HepG2 (cell line): Measurements from ENCODE around the gene BRSK2. TPM values are rescaled to one million over a fixed set of nuclear protein-coding genes. Genes with fewer than 3 reads are reported as not detected.

ENCODE experiments used
- ATAC-seq: fragments of 200-7000 bp; cut with Tn5 transposase; 3 replicates; pipeline ENCODE4 v1.9.1; 2020; ENCODE audit warnings: mild to moderate bottlenecking, moderate library complexity
- BruUV-seq: library from RNA; stranded (reverse); fragments of 400-500 nt; replicated peaks from 2 replicates; lab custom pipeline; 2021; lab: Mats Ljungman, UMichigan
- CTCF ChIA-PET: fragments of 300-600 bp; formaldehyde crosslinking; extraction: SDS; loops from one replicate; lab custom pipeline; 2021; ENCODE audit warnings: low total read pairs, inconsistent platforms, low intra/inter-chr PET ratio; lab: Yijun Ruan, JAX
- POLR2A ChIA-PET: fragments of 350-600 bp; sonication (Branson Sonifier 250); formaldehyde crosslinking; loops from one replicate; lab custom pipeline; 2020; ENCODE audit warnings: antibody characterized with exemption, inconsistent platforms; lab: Yijun Ruan, JAX
- DNase-seq: peaks from one replicate; pipeline ENCODE4 v3.0.0-alpha.2; 2015; ENCODE audit warnings: low spot score
- FAIRE-seq: peaks from 3 replicates; lab custom pipeline; 2011; peaks lifted over from hg19 to GRCh38; lab: Jason Lieb, UNC
- H2AFZ ChIP-seq: one replicate; pipeline ENCODE4 v1.6.1; 2011; ENCODE audit warnings: low read length, inconsistent platforms
- H3K27ac ChIP-seq: fragments of 300-600 bp; 3 replicates; pipeline ENCODE4 v1.8.0; 2011; ENCODE audit warnings: mixed run types, mild to moderate bottlenecking, mixed read lengths, low read length, inconsistent platforms; ENCODE audit not compliant: insufficient read depth; ENCODE audit errors: extremely low read length
- H3K27me3 ChIP-seq, 2 experiments: fragments of 200-600 bp in 1 of 2; 2 replicates in 1 of 2; 3 replicates in 1 of 2; pipeline versions ENCODE4 v1.6.0 to v1.8.0; 2011; ENCODE audit warnings: low read length in 2 of 2, mild to moderate bottlenecking in 2 of 2, moderate library complexity in 2 of 2, inconsistent platforms in 1 of 2; ENCODE audit not compliant: insufficient read depth in 2 of 2, control insufficient read depth in 1 of 2
- H3K36me3 ChIP-seq, 2 experiments: fragments of 200-600 bp in 1 of 2; replicated peaks in 1 of 2; 2 replicates in 1 of 2; 3 replicates in 1 of 2; pipeline versions ENCODE4 v1.5.1 to v1.8.0; 2011; ENCODE audit warnings: low read length in 2 of 2, inconsistent platforms in 1 of 2; ENCODE audit not compliant: insufficient read depth in 2 of 2, control insufficient read depth in 1 of 2
- H3K4me1 ChIP-seq: 2 replicates; pipeline ENCODE4 v1.5.1; 2012; ENCODE audit warnings: low read length, inconsistent platforms; ENCODE audit not compliant: insufficient read depth
- H3K4me2 ChIP-seq: 2 replicates; pipeline ENCODE4 v1.6.0; 2011; ENCODE audit warnings: low read depth, low read length, inconsistent platforms
- H3K4me3 ChIP-seq, 3 experiments: fragments of 200-600 bp in 1 of 3; sonication (generic), shearing (Covaris generic) in 1 of 3; replicated peaks in 1 of 3; 2 replicates each; pipeline ENCODE4 v1.5.1; 2011 to 2016; ENCODE audit warnings: low read length in 3 of 3, inconsistent platforms in 2 of 3, low read depth in 2 of 3, mild to moderate bottlenecking in 2 of 3, control low read depth in 1 of 3, mixed read lengths in 1 of 3; ENCODE audit not compliant: insufficient read depth in 1 of 3
- H3K79me2 ChIP-seq: one replicate; pipeline ENCODE4 v1.6.1; 2011; ENCODE audit warnings: low read length, inconsistent platforms; ENCODE audit not compliant: insufficient read depth
- H3K9ac ChIP-seq: 2 replicates; pipeline ENCODE4 v1.6.0; 2011; ENCODE audit warnings: mild to moderate bottlenecking, low read depth, low read length, inconsistent platforms; ENCODE audit not compliant: insufficient read depth
- H3K9me3 ChIP-seq: 2 replicates; pipeline ENCODE4 v1.5.1; 2012; ENCODE audit warnings: mild to moderate bottlenecking, low read length
- H4K20me1 ChIP-seq: 2 replicates; pipeline ENCODE4 v1.6.0; 2011; ENCODE audit warnings: inconsistent platforms, mild to moderate bottlenecking, low read length, moderate library complexity; ENCODE audit not compliant: insufficient read depth
- NR2F2 ChIP-seq: IDR thresholded peaks from 2 replicates; pipeline ENCODE4 v1.6.1; 2012; ENCODE audit warnings: low read depth, inconsistent platforms, borderline replicate concordance
- REL ChIP-seq: sonication (generic); formaldehyde crosslinking; conservative IDR thresholded peaks from 2 replicates; pipeline ENCODE4 v1.8.0; 2022; ENCODE audit warnings: mild to moderate bottlenecking, missing genetic modification reagents, moderate library complexity
- ZNF318 ChIP-seq: sonication (generic); formaldehyde crosslinking; IDR thresholded peaks from 2 replicates; pipeline ENCODE4 v1.4.0; 2020; ENCODE audit warnings: mild to moderate bottlenecking, missing genetic modification reagents
- ZNF414 ChIP-seq: sonication (generic); formaldehyde crosslinking; IDR thresholded peaks from 2 replicates; pipeline ENCODE4 v1.5.0; 2020; ENCODE audit warnings: missing genetic modification reagents
- ZNF710 ChIP-seq: sonication (generic); formaldehyde crosslinking; IDR thresholded peaks from 2 replicates; pipeline ENCODE4 v1.5.0; 2020; ENCODE audit warnings: mild to moderate bottlenecking, missing genetic modification reagents, borderline replicate concordance
- WGBS: methylation state at CpG from one replicate; pipeline ENCODE4 v1.1.6; 2017; ENCODE audit warnings: low lambda C conversion rate; 5-methylcytosine and 5-hydroxymethylcytosine counted together
- in situ Hi-C: cut with HindIII; loops from 2 replicates; pipeline ENCODE4 v1.10.0; 2017; ENCODE audit warnings: low pct_unique_long_range_greater_than_20kb; ENCODE audit not compliant: extremely low pct_ligation_motif_present
- intact Hi-C: fragments of 100-400 bp; cut with micrococcal nuclease; formaldehyde crosslinking; loops from one replicate; pipeline ENCODE4 v1.10.0; 2022; ENCODE audit not compliant: unreplicated experiment
- polyA plus RNA-seq, 8 experiments: library from polyadenylated mRNA; depleted of rRNA in 3 of 8; stranded (reverse) in 7 of 8; unstranded in 1 of 8; fragments of >200 nt; fragmentation: Illumina TruSeq in 4 of 8; extraction: Trizol in 4 of 8; gene quantifications; 2 replicates each; pipeline versions ENCODE4 v1.2.1 to v1.2.3, GENCODE V29; 2011 to 2016; ENCODE audit warnings: low read depth in 4 of 8, missing spikeins in 1 of 8, mixed read lengths in 1 of 8; ENCODE audit not compliant: insufficient read depth in 1 of 8
- total RNA-seq, 5 experiments: library from RNA; depleted of rRNA; stranded (reverse); fragments of >200 nt; fragmentation: Illumina TruSeq; extraction: Trizol; gene quantifications; 2 replicates each; pipeline ENCODE4 v1.2.3, GENCODE V29; 2016; ENCODE audit warnings: low read depth in 1 of 5
- TF ChIP-seq, protein P1 (sequence below): sonication (generic); formaldehyde crosslinking; IDR thresholded peaks from 2 replicates; pipeline ENCODE4 v1.4.0; 2020; ENCODE audit warnings: missing genetic modification reagents
- TF ChIP-seq, protein P2 (sequence below): IDR thresholded peaks from 2 replicates; pipeline ENCODE4 v1.6.1; 2016

BRSK2 gene
- total and polyA plus RNA-seq, 2 of the 13 experiments (the other 11 are each of a cell fraction or from before 2014, with no cell fraction given), result 0.74 to 1.1 TPM

DNA sequence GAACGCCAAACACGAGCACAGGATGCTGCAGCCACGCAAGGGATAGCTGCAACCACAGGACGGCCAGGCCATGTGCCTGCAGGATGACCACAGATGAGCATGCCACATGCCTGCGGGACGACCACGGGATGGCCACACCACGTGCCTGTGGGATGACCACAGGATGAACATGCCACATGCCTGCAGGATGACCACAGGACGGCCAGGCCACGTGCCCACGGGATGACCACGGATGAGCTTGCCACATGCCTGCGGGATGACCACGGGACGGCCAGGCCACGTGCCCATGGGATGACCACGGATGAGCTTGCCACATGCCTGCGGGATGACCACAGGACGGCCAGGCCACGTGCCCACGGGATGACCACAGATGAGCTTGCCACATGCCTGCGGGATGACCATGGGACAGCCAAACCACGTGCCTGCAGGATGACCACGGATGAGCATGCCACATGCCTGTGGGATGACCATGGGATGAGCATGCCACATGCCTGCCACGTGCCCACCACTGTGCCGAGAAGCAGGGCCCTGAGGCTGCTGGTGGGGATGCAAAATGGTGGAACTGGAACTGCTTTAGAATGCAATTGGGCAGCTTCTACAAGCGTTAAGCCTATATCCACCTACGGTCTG lies 109.6 kb downstream of the BRSK2 start:
- POLR2A ChIA-PET, result no interaction called here
- no peak overlapping the region for H3K4me3 ChIP-seq
- intact Hi-C loops, result no loop called here
- H3K79me2 ChIP-seq, result peaks cover 8% of the 10 kb centered on the region
- no peak overlapping the region for H3K9ac ChIP-seq
- CTCF ChIA-PET, result no interaction called here
- H3K36me3 ChIP-seq, result no peaks in the 10 kb centered on the region; a peak in 1 of 5 replicates
- H2AFZ ChIP-seq, result no peak overlapping the region
- no peaks in the 10 kb centered on the region for H3K9me3 ChIP-seq
- DNase-seq (no peak), FAIRE-seq (no peak), ATAC-seq (no peak)
- H3K4me2 ChIP-seq, result no peak overlapping the region
- H3K27me3 ChIP-seq, result no peaks in the 10 kb centered on the region
- peaks cover 10% of the 10 kb centered on the region for H4K20me1 ChIP-seq
- BruUV-seq, result no TSS peak
- 90% methylated on average over 12 of the region's 28 CpGs for WGBS
- in situ Hi-C loops, result no loop called here
- H3K27ac ChIP-seq, result no peak overlapping the region
- no peaks in the 10 kb centered on the region for H3K4me1 ChIP-seq
- TF ChIP-seq, protein P1, sequence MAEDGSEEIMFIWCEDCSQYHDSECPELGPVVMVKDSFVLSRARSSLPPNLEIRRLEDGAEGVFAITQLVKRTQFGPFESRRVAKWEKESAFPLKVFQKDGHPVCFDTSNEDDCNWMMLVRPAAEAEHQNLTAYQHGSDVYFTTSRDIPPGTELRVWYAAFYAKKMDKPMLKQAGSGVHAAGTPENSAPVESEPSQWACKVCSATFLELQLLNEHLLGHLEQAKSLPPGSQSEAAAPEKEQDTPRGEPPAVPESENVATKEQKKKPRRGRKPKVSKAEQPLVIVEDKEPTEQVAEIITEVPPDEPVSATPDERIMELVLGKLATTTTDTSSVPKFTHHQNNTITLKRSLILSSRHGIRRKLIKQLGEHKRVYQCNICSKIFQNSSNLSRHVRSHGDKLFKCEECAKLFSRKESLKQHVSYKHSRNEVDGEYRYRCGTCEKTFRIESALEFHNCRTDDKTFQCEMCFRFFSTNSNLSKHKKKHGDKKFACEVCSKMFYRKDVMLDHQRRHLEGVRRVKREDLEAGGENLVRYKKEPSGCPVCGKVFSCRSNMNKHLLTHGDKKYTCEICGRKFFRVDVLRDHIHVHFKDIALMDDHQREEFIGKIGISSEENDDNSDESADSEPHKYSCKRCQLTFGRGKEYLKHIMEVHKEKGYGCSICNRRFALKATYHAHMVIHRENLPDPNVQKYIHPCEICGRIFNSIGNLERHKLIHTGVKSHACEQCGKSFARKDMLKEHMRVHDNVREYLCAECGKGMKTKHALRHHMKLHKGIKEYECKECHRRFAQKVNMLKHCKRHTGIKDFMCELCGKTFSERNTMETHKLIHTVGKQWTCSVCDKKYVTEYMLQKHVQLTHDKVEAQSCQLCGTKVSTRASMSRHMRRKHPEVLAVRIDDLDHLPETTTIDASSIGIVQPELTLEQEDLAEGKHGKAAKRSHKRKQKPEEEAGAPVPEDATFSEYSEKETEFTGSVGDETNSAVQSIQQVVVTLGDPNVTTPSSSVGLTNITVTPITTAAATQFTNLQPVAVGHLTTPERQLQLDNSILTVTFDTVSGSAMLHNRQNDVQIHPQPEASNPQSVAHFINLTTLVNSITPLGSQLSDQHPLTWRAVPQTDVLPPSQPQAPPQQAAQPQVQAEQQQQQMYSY, result no peak
- TF ChIP-seq NR2F2 (no peak), ZNF710 (CRISPR knock-in tag) (no peak), ZNF414 (CRISPR knock-in tag) (no peak), ZNF318 (CRISPR knock-in tag) (no peak), REL (CRISPR knock-in tag) (no peak)
- TF ChIP-seq, protein P2, sequence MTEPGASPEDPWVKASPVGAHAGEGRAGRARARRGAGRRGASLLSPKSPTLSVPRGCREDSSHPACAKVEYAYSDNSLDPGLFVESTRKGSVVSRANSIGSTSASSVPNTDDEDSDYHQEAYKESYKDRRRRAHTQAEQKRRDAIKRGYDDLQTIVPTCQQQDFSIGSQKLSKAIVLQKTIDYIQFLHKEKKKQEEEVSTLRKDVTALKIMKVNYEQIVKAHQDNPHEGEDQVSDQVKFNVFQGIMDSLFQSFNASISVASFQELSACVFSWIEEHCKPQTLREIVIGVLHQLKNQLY (CRISPR knock-in tag), result no peak
